Neural progenitor cell (in vitro differentiated cells): ENCODE data around the gene OGG1. TPM values are rescaled to one million over a fixed set of nuclear protein-coding genes. Genes with fewer than 3 reads are reported as not detected.

Experiments
- DNase-seq: peaks from one replicate; pipeline ENCODE4 v3.0.0-alpha.2; 2016; ENCODE audit warnings: low spot score
- H2AFZ ChIP-seq: fragments of 200-600 bp; sonication (generic); replicated peaks from 2 replicates; pipeline ENCODE4 v1.6.1; 2016; ENCODE audit warnings: antibody characterized with exemption
- H3F3A ChIP-seq: fragments of 200-600 bp; sonication (generic); 2 replicates; pipeline ENCODE4 v1.6.1; 2016; ENCODE audit warnings: antibody characterized with exemption, low read depth
- H3K27ac ChIP-seq: fragments of 200-600 bp; sonication (generic); 2 replicates; pipeline ENCODE4 v1.5.1; 2016; ENCODE audit warnings: mild to moderate bottlenecking
- H3K27me3 ChIP-seq: fragments of 200-600 bp; sonication (generic); 2 replicates; pipeline ENCODE4 v1.6.1; 2016; ENCODE audit warnings: mild to moderate bottlenecking, moderate library complexity
- H3K36me3 ChIP-seq: fragments of 200-600 bp; sonication (generic); 2 replicates; pipeline ENCODE4 v1.5.1; 2016
- H3K4me1 ChIP-seq: fragments of 200-600 bp; sonication (generic); 2 replicates; pipeline ENCODE4 v1.6.1; 2016; ENCODE audit warnings: mixed run types
- H3K4me2 ChIP-seq: fragments of 200-600 bp; sonication (generic); 2 replicates; pipeline ENCODE4 v1.6.1; 2016
- H3K4me3 ChIP-seq: fragments of 200-600 bp; sonication (generic); 2 replicates; pipeline ENCODE4 v1.5.1; 2016
- H3K79me2 ChIP-seq: fragments of 200-600 bp; sonication (generic); 2 replicates; pipeline ENCODE4 v1.6.1; 2016; ENCODE audit warnings: low read depth
- H3K9ac ChIP-seq: fragments of 200-600 bp; sonication (generic); 2 replicates; pipeline ENCODE4 v1.6.1; 2016
- H3K9me3 ChIP-seq: fragments of 200-600 bp; sonication (generic); 2 replicates; pipeline ENCODE4 v1.5.1; 2016; ENCODE audit warnings: low read depth
- H4K20me1 ChIP-seq: fragments of 200-600 bp; sonication (generic); 2 replicates; pipeline ENCODE4 v1.6.1; 2016; ENCODE audit warnings: low read depth
- H3K27ac Mint-ChIP-seq: 3 replicates; pipeline ENCODE4 v1.8.0; 2021; ENCODE audit warnings: mixed read lengths
- H3K27me3 Mint-ChIP-seq: 2 replicates; pipeline ENCODE4 v1.8.0; 2022; ENCODE audit warnings: low read depth, mild to moderate bottlenecking, inconsistent platforms, moderate library complexity, mixed read lengths; ENCODE audit not compliant: insufficient read depth
- H3K36me3 Mint-ChIP-seq: 3 replicates; pipeline ENCODE4 v1.8.0; 2021; ENCODE audit warnings: mixed read lengths
- H3K4me1 Mint-ChIP-seq: 3 replicates; pipeline ENCODE4 v1.8.0; 2021; ENCODE audit warnings: mixed read lengths
- H3K4me3 Mint-ChIP-seq: 3 replicates; pipeline ENCODE4 v1.8.0; 2021; ENCODE audit warnings: mild to moderate bottlenecking, moderate library complexity, mixed read lengths
- H3K9me3 Mint-ChIP-seq: 3 replicates; pipeline ENCODE4 v1.8.0; 2020; ENCODE audit warnings: mixed read lengths
- EZH2 ChIP-seq: fragments of 200-600 bp; sonication (generic); IDR thresholded peaks from 2 replicates; pipeline ENCODE4 v1.6.1; 2017; ENCODE audit warnings: antibody characterized with exemption, mild to moderate bottlenecking, moderate library complexity
- EZH2phosphoT487 ChIP-seq: fragments of 200-600 bp; sonication (generic); IDR thresholded peaks from 2 replicates; pipeline ENCODE4 v1.6.1; 2017; ENCODE audit warnings: antibody characterized with exemption
- total RNA-seq: library from RNA; depleted of rRNA; stranded (reverse); fragments of >200 nt; gene quantifications from 2 replicates; pipeline ENCODE4 v1.2.3, GENCODE V29; 2015; ENCODE audit warnings: low replicate concordance
- TF ChIP-seq, protein P1 (sequence below): fragments of 200-600 bp; sonication (generic); IDR thresholded peaks from 2 replicates; pipeline ENCODE4 v1.5.1; 2017; ENCODE audit warnings: antibody characterized with exemption, mild to moderate bottlenecking

The OGG1 gene
- total RNA-seq, 1 donor from 2014 or later, result 15.8 TPM

DNA sequence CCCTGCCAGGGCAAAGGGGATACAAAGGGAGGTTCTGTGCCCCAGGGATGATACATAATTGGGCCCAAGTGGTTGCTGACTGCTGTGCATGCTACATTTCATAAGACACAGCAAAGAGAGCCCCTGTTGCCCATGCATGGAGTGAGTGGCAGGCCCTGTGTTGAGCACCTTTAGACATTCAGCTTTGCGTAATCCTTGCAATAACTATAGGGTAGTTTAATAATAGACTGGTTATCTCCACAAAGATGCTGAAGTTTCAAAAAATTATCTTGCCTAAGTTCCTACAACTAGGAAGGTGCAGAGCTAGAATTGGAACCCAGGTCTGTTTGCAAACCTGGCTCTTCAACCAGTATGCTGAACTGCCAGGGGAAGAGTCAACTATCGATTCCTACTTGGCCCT lies 1.7 kb upstream of the OGG1 start:
- H3K79me2 ChIP-seq, result peaks cover 16% of the 10 kb centered on the region
- H3K4me2 ChIP-seq, result no peak overlapping the region
- H3K9ac ChIP-seq, result no peak overlapping the region
- Mint-ChIP-seq H3K4me1 (peaks cover 18% of the 10 kb centered on the region), H3K27ac (no peak overlapping the region), H3K9me3 (no peaks in the 10 kb centered on the region), H3K4me3 (peak overlapping the region; percentile 38), H3K36me3 (peaks cover 34% of the 10 kb centered on the region), H3K27me3 (peaks cover 2% of the 10 kb centered on the region)
- no peaks in the 10 kb centered on the region for H3K36me3 ChIP-seq
- H3K4me3 ChIP-seq, result no peak overlapping the region
- peaks cover 4% of the 10 kb centered on the region for H3K4me1 ChIP-seq
- DNase-seq, result no peak
- no peak overlapping the region for H3K27ac ChIP-seq
- H3F3A ChIP-seq, result peaks cover 27% of the 10 kb centered on the region
- no peaks in the 10 kb centered on the region for H3K27me3 ChIP-seq
- no peaks in the 10 kb centered on the region for H4K20me1 ChIP-seq
- no peak for TF ChIP-seq EZH2
- TF ChIP-seq, protein P1, sequence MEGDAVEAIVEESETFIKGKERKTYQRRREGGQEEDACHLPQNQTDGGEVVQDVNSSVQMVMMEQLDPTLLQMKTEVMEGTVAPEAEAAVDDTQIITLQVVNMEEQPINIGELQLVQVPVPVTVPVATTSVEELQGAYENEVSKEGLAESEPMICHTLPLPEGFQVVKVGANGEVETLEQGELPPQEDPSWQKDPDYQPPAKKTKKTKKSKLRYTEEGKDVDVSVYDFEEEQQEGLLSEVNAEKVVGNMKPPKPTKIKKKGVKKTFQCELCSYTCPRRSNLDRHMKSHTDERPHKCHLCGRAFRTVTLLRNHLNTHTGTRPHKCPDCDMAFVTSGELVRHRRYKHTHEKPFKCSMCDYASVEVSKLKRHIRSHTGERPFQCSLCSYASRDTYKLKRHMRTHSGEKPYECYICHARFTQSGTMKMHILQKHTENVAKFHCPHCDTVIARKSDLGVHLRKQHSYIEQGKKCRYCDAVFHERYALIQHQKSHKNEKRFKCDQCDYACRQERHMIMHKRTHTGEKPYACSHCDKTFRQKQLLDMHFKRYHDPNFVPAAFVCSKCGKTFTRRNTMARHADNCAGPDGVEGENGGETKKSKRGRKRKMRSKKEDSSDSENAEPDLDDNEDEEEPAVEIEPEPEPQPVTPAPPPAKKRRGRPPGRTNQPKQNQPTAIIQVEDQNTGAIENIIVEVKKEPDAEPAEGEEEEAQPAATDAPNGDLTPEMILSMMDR, result no peak
- no peak for TF ChIP-seq EZH2phosphoT487
- no peak overlapping the region for H2AFZ ChIP-seq
- no peaks in the 10 kb centered on the region for H3K9me3 ChIP-seq

DNA sequence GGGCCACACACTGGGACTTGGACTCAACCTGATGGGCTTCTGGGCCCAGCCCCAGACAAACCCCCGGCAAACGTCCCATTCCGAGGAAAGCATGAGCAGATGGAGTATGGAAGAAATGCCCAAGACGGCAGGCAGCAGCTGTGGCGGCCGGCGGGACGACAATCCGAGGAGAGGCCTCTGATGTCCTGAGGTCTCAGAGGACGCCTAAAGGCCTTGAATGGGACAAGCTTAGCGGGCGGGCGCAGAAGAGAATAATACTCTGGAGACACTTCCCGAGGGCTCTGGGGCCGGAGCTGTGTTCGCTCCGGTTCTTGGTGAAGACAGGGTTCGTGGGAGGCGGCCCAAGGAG lies 482 bp upstream of the OGG1 start:
- no peaks in the 10 kb centered on the region for H3K36me3 ChIP-seq
- H3K4me2 ChIP-seq, result peak overlapping the region; percentile 82
- H3K4me1 Mint-ChIP-seq, result peaks cover 18% of the 10 kb centered on the region
- no peaks in the 10 kb centered on the region for H4K20me1 ChIP-seq
- H3K9me3 Mint-ChIP-seq, result no peaks in the 10 kb centered on the region
- peaks cover 16% of the 10 kb centered on the region for H3K79me2 ChIP-seq
- H3K27me3 Mint-ChIP-seq, result peaks cover 2% of the 10 kb centered on the region
- H3K4me3 ChIP-seq, result peak overlapping the region; percentile 64
- H3K4me1 ChIP-seq, result peaks cover 4% of the 10 kb centered on the region
- no peak for DNase-seq
- peak overlapping the region; percentile 54 for H3K9ac ChIP-seq
- TF ChIP-seq EZH2phosphoT487 (no peak), EZH2 (no peak)
- TF ChIP-seq, protein P1, result no peak
- H3K27ac ChIP-seq, result peak overlapping the region; percentile 93
- peaks cover 27% of the 10 kb centered on the region for H3F3A ChIP-seq
- H3K27ac Mint-ChIP-seq, result peak overlapping the region; percentile 90
- H3K4me3 Mint-ChIP-seq, result peak overlapping the region; percentile 96
- no peaks in the 10 kb centered on the region for H3K9me3 ChIP-seq
- H3K27me3 ChIP-seq, result no peaks in the 10 kb centered on the region
- peaks cover 34% of the 10 kb centered on the region for H3K36me3 Mint-ChIP-seq
- peak overlapping the region; percentile 87 for H2AFZ ChIP-seq

GRCh38 chr3:9750556-9751411 lies 1.0 kb downstream of the OGG1 start:
- DNase-seq, result no peak
- Histone ChIP-seq H3K9ac (peak overlapping the region; percentile 18), H3K27me3 (no peaks in the 10 kb centered on the region), H3K4me3 (peak overlapping the region; percentile 64), H3K4me1 (peaks cover 4% of the 10 kb centered on the region), H3F3A (peaks cover 27% of the 10 kb centered on the region), H2AFZ (peak overlapping the region; percentile 88), H3K9me3 (no peaks in the 10 kb centered on the region), H3K79me2 (peaks cover 16% of the 10 kb centered on the region), H3K36me3 (no peaks in the 10 kb centered on the region), H4K20me1 (peaks cover 3% of the 10 kb centered on the region), H3K4me2 (peak overlapping the region; percentile 82), H3K27ac (no peak overlapping the region)
- Mint-ChIP-seq H3K4me3 (peak overlapping the region; percentile 96), H3K9me3 (no peaks in the 10 kb centered on the region), H3K27me3 (peaks cover 2% of the 10 kb centered on the region), H3K36me3 (peaks cover 31% of the 10 kb centered on the region), H3K4me1 (peaks cover 18% of the 10 kb centered on the region), H3K27ac (peak overlapping the region; percentile 90)
- TF ChIP-seq, protein P1, result no peak
- TF ChIP-seq EZH2 (no peak), EZH2phosphoT487 (no peak)
